Upper lobe of left lung (tissue), 4 donors: ENCODE measurements around the gene HNMT.

Experiments
- CTCF ChIP-seq, 6 experiments: fragments of 450-650 bp in 4 of 6; fragments of 200-600 bp in 2 of 6; sonication (generic) in 2 of 6; IDR thresholded peaks; one replicate each; pipeline ENCODE4 v1.5.1; 2016 to 2019; ENCODE audit warnings: antibody characterized with exemption in 6 of 6
- EP300 ChIP-seq, 4 donors: sonication (generic); formaldehyde crosslinking; IDR thresholded peaks; one replicate each; pipeline ENCODE4 v1.5.1; 2017; ENCODE audit warnings: antibody characterized with exemption in 4 of 4, control low read depth in 2 of 4
- POLR2A ChIP-seq, 4 donors: fragments of 450-650 bp; IDR thresholded peaks; one replicate each; pipeline ENCODE4 v1.5.1; 2016 to 2017; ENCODE audit warnings: antibody characterized with exemption in 4 of 4, mild to moderate bottlenecking in 2 of 4
- POLR2AphosphoS5 ChIP-seq, 2 donors: sonication (generic); formaldehyde crosslinking; IDR thresholded peaks; one replicate each; pipeline ENCODE4 v1.5.1; 2017; ENCODE audit warnings: antibody characterized with exemption in 2 of 2

DNA sequence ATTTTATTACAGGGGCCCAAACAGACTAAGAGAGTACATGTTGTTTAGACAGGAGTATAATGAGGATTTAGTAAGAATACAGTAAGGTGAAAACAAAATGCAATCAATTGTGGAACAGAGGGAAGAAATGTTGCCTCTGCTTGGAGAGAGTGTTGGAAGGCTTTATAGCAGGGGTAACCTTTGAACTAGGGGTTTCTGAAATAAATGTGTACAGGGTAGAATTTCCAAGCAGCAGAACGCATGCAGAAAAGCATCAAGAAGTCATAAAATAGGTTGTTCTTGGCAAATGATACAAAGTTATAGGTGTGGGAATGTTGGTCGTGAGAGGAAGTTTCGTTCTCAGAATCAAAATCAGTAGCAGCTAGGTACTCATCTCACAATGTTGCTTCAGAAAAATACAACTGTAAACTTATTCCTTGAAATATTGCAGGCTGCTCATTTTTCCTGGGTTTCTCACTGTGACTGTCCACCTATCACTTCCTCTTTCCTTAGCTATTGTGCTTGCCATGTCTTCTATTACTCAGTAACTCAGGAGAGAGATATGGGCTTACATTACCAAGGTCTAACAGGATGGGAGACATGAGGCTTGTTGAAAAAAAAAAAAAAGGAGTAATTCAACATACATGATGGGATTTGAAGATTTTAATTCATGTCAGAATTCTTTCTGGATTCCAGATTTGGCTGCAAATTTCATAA, 17.1 kb upstream of the HNMT start:
- TF ChIP-seq CTCF (IDR thresholded peaks at IDR 0.05) (no peak), POLR2A (IDR thresholded peaks at IDR 0.05) (no peak), POLR2AphosphoS5 (IDR thresholded peaks at IDR 0.05) (no peak), EP300 (IDR thresholded peaks at IDR 0.05) (no peak)
